ENCODE results near the gene CCDC33. TPM values are rescaled to one million over a fixed set of nuclear protein-coding genes. Genes with fewer than 3 reads are reported as not detected.

The CCDC33 gene
- total and polyA plus RNA-seq, 2 donors (not counting 3 experiments of a cell fraction or from before 2014, with no cell fraction given) = not detected

DNA sequence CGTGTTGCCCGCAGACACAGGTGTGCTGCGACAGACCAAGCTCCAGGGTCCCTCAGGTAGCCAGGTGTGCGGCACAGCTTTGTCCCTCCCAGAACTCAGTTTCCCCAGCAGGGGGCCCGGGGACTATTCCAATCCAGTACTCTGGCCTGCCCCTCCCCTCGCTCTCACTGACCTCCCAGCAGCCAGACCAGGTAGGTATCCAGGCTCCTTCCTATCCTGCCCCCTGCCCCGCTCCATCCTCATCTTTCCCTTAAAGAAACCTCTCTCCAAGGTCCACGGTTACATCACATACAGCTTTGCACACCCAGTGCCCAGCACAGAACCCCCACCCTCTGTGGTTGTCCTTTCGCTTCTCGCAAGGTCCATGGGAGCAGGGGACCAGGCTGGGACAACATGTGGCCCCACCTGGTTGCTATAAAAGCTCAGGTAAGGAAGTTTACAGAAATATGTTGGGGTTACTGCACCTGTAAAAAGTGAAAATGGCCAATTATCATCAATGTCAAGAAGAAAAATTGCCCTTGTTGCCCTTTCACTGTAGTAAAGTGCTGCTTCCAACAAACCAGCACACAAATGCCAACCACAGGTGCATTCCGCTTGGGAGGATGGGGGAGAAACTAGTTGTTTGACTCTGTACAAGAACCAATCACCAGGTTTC, 138.6 kb downstream of the CCDC33 start:
- dilution Hi-C loops (cut with MboI; ENCODE audit: extremely low pct_ligation_motif_present, low sequenced_read_pairs) = no loop called here
- TF ChIP-seq MYC (IDR thresholded peaks at IDR 0.05; ENCODE audit: low read depth, low read length) = no peak
- no peak for TF ChIP-seq POLR2AphosphoS5 (IDR thresholded peaks at IDR 0.05; ENCODE audit: insufficient read depth, low read depth, low read length)
- no peak for TF ChIP-seq EZH2 (IDR thresholded peaks at IDR 0.05; ENCODE audit: borderline replicate concordance, low read depth, low read length, severe bottlenecking)
- TF ChIP-seq, protein P1, sequence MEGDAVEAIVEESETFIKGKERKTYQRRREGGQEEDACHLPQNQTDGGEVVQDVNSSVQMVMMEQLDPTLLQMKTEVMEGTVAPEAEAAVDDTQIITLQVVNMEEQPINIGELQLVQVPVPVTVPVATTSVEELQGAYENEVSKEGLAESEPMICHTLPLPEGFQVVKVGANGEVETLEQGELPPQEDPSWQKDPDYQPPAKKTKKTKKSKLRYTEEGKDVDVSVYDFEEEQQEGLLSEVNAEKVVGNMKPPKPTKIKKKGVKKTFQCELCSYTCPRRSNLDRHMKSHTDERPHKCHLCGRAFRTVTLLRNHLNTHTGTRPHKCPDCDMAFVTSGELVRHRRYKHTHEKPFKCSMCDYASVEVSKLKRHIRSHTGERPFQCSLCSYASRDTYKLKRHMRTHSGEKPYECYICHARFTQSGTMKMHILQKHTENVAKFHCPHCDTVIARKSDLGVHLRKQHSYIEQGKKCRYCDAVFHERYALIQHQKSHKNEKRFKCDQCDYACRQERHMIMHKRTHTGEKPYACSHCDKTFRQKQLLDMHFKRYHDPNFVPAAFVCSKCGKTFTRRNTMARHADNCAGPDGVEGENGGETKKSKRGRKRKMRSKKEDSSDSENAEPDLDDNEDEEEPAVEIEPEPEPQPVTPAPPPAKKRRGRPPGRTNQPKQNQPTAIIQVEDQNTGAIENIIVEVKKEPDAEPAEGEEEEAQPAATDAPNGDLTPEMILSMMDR (IDR thresholded peaks at IDR 0.05; ENCODE audit: extremely low read depth in 1 of 2, insufficient read depth in 1 of 2, low read depth in 1 of 2, low read length in 2 of 2) = no peak
- no peak for TF ChIP-seq FOS (IDR thresholded peaks at IDR 0.05; ENCODE audit: borderline replicate concordance, insufficient read depth, low read length)
- TF ChIP-seq JUN (IDR thresholded peaks at IDR 0.05; ENCODE audit: borderline replicate concordance, insufficient read depth, insufficient read length, low read depth) = no peak
- TF ChIP-seq, protein P2, sequence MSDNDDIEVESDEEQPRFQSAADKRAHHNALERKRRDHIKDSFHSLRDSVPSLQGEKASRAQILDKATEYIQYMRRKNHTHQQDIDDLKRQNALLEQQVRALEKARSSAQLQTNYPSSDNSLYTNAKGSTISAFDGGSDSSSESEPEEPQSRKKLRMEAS (IDR thresholded peaks at IDR 0.05; ENCODE audit: insufficient read depth, insufficient read length) = no peak
- no peak for TF ChIP-seq POLR2A (IDR thresholded peaks at IDR 0.05; ENCODE audit: low read depth, low read length)
- TF ChIP-seq GATA2 (IDR thresholded peaks at IDR 0.05; ENCODE audit: insufficient read depth, insufficient read length, low read depth, low read length) = no peak
- intact Hi-C loops (cut with micrococcal nuclease) = loop anchor here (1.0 kb wide), 6 partner anchors 59 to 394 kb away; partner anchors contain the start of gene SEMA7A
- Histone ChIP-seq H3K9ac (replicated peaks; ENCODE audit: extremely low read depth, insufficient read depth, low read length) (no peak overlapping the region), H3K36me3 (ENCODE audit: control insufficient read depth in 2 of 2, extremely low read depth in 1 of 2, insufficient read depth in 2 of 2, low read length in 2 of 2) (no peaks in the 10 kb centered on the region), H3K27ac (ENCODE audit: insufficient read depth, low read depth, low read length) (no peak overlapping the region), H2AFZ (ENCODE audit: low read depth, low read length) (peak overlapping the region; percentile 52), H3K9me3 (replicated peaks; ENCODE audit: control insufficient read depth, insufficient read depth, low read length) (no peaks in the 10 kb centered on the region), H3K27me3 (ENCODE audit: control insufficient read depth in 2 of 2, insufficient read depth in 2 of 2, low read length in 2 of 2) (peaks cover 11 to 24% of the 10 kb centered on the region in 2 experiments), H3K4me2 (ENCODE audit: insufficient read depth, low read length) (peak overlapping the region; percentile 79), H4K20me1 (replicated peaks; ENCODE audit: control insufficient read depth, extremely low read depth, insufficient read depth, low read length) (no peaks in the 10 kb centered on the region), H3K4me3 (replicated peaks in 1 of 3; ENCODE audit: insufficient read depth in 1 of 3, low read depth in 1 of 3, low read length in 3 of 3) (no peak overlapping the region), H3K9me1 (replicated peaks; ENCODE audit: control insufficient read depth, extremely low read depth, insufficient read depth, low read length) (no peaks in the 10 kb centered on the region), H3K4me1 (ENCODE audit: control insufficient read depth, extremely low read depth, insufficient read depth, low read length) (peaks cover 11% of the 10 kb centered on the region), H3K79me2 (ENCODE audit: control insufficient read depth, insufficient read depth, low read length) (no peaks in the 10 kb centered on the region)
- no peak for DNase-seq (ENCODE audit: low read depth, low spot score)
- FAIRE-seq = no peak
- no TSS peak for BruUV-seq (replicated peaks)
- ChIA-PET CTCF (interaction anchor here (0.6 to 7.9 kb wide), 8 partner anchors 10 to 395 kb away, joined by 3 to 60 read pairs (median 6); partner anchors contain the start of gene SEMA7A), POLR2A (no interaction called here)

Data from endothelial cell of umbilical vein (primary cell).